GM12872 (cell line): Measurements from ENCODE around the gene CCDC137.

Experiments
- CTCF ChIP-seq: IDR thresholded peaks from 3 replicates; pipeline ENCODE4 v1.5.1; 2011; ENCODE audit warnings: low read depth, mild to moderate bottlenecking, low read length, moderate library complexity; ENCODE audit not compliant: insufficient read depth

The CCDC137 gene

GRCh38 chr17:81676906-81677305, 10.4 kb downstream of the CCDC137 start:
- no peak for TF ChIP-seq CTCF

- no peak for TF ChIP-seq CTCF
These were observed 13.6 kb downstream of the CCDC137 start for GRCh38 chr17:81680150-81680549.

GRCh38 chr17:81681672-81682071, 15.1 kb downstream of the CCDC137 start:
- no peak for TF ChIP-seq CTCF

GRCh38 chr17:81682565-81683207, 16.1 kb downstream of the CCDC137 start:
- no peak for TF ChIP-seq CTCF

GRCh38 chr17:81683208-81683583, 16.7 kb downstream of the CCDC137 start:
- TF ChIP-seq CTCF, result no peak

GRCh38 chr17:81683584-81684441, 17.3 kb downstream of the CCDC137 start, which contains the start of the genes ARL16 and HGS:
TSS of gene ARL16 (minus strand) at chr17:81683797. CDS start at chr17:81683753, 44 bp downstream.
TSS of gene HGS (plus strand) at chr17:81684011. CDS start at chr17:81684067, 56 bp downstream.
- TF ChIP-seq CTCF, result no peak

- TF ChIP-seq CTCF, result no peak
These were observed 17.9 kb downstream of the CCDC137 start for GRCh38 chr17:81684442-81684911.
